Measurements from ENCODE around the gene IGSF11. TPM values are rescaled to one million over a fixed set of nuclear protein-coding genes. Genes with fewer than 3 reads are reported as not detected.
A peak's percentile ranks its signal among the peaks of the same experiment; 100 is the strongest.

Gene IGSF11
- total RNA-seq, 5 donors from 2014 or later (not counting 1 experiment from before 2014, with no cell fraction given), result 0.20 to 0.70 (median 0.41) TPM

- Mint-ChIP-seq H3K9me3 (no peaks in the 10 kb centered on the region), H3K27ac (no peak overlapping the region), H3K4me3 (no peak overlapping the region), H3K4me1 (peaks cover 52 to 61% (median 54%) of the 10 kb centered on the region in 3 donors), H3K36me3 (no peaks in the 10 kb centered on the region), H3K27me3 (no peaks in the 10 kb centered on the region)
- Histone ChIP-seq H3K27me3 (replicated peaks in 1 of 2; ENCODE audit: control insufficient read depth in 2 of 2, extremely low read depth in 1 of 2, insufficient read depth in 2 of 2, low read length in 1 of 2) (no peaks in the 10 kb centered on the region), H3K4me3 (ENCODE audit: control insufficient read depth in 1 of 2, extremely low read depth in 1 of 2, low read length in 1 of 2) (no peak overlapping the region), H3K4me1 (ENCODE audit: control insufficient read depth in 1 of 2, extremely low read depth in 1 of 2, insufficient read depth in 2 of 2, low read length in 2 of 2) (peaks cover 12 to 45% of the 10 kb centered on the region in 2 experiments), H3K36me3 (ENCODE audit: control insufficient read depth in 2 of 2, extremely low read depth in 1 of 2, insufficient read depth in 1 of 2, low read length in 1 of 2) (no peaks in the 10 kb centered on the region), H3K9me3 (no peaks in the 10 kb centered on the region), H3K27ac (ENCODE audit: low read length) (no peak overlapping the region)
- ChIA-PET POLR2A (no interaction called here), CTCF (no interaction called here)
- 80% methylated on average over 1 of the region's 4 CpGs for WGBS (ENCODE audit: insufficient coverage)
- DNase-seq, result no peak
- ATAC-seq (replicated peaks in 1 of 4), result no peak
Observed at GRCh38 chr3:118946449-118946848, 88.2 kb downstream of the IGSF11 start.

- no peak overlapping the region for H3K27ac ChIP-seq (ENCODE audit: low read length)
- ATAC-seq (replicated peaks in 1 of 4), result no peak
- WGBS (ENCODE audit: insufficient coverage), result no CpG with 5 or more reads among the region's 4 CpGs
- Mint-ChIP-seq H3K27ac (peak overlapping the region in 1 of 2 donors; percentile 1), H3K27me3 (no peaks in the 10 kb centered on the region), H3K9me3 (no peaks in the 10 kb centered on the region), H3K36me3 (no peaks in the 10 kb centered on the region), H3K4me3 (no peak overlapping the region), H3K4me1 (peaks cover 52 to 61% (median 54%) of the 10 kb centered on the region in 3 donors)
- ChIA-PET POLR2A (no interaction called here), CTCF (interaction anchor here in 1 of 2 donors (0.8 to 1.2 kb wide), 2 partner anchors 15 to 1785 kb away, joined by 3 to 5 read pairs; no protein-coding TSS in a partner anchor)
- no peaks in the 10 kb centered on the region for H3K9me3 ChIP-seq
- H3K27me3 ChIP-seq (replicated peaks in 1 of 2; ENCODE audit: control insufficient read depth in 2 of 2, extremely low read depth in 1 of 2, insufficient read depth in 2 of 2, low read length in 1 of 2), result no peaks in the 10 kb centered on the region
- H3K4me1 ChIP-seq (ENCODE audit: control insufficient read depth in 1 of 2, extremely low read depth in 1 of 2, insufficient read depth in 2 of 2, low read length in 2 of 2), result peaks cover 12 to 41% of the 10 kb centered on the region in 2 experiments
- no peak for DNase-seq
- H3K36me3 ChIP-seq (ENCODE audit: control insufficient read depth in 2 of 2, extremely low read depth in 1 of 2, insufficient read depth in 1 of 2, low read length in 1 of 2), result no peaks in the 10 kb centered on the region
- no peak overlapping the region for H3K4me3 ChIP-seq (ENCODE audit: control insufficient read depth in 1 of 2, extremely low read depth in 1 of 2, low read length in 1 of 2)
Observed at GRCh38 chr3:118945834-118946233, 88.8 kb downstream of the IGSF11 start.

GRCh38 chr3:118943597-118943996 lies 91.0 kb downstream of the IGSF11 start:
- H3K27me3 Mint-ChIP-seq, result no peaks in the 10 kb centered on the region
- DNase-seq (no peak), ATAC-seq (replicated peaks in 1 of 4) (no peak)
- H3K9me3 Mint-ChIP-seq, result peaks cover 0 to 3% (median 0%) of the 10 kb centered on the region in 3 donors
- no peak overlapping the region for H3K4me3 ChIP-seq (ENCODE audit: control insufficient read depth in 1 of 2, extremely low read depth in 1 of 2, low read length in 1 of 2)
- H3K27ac Mint-ChIP-seq, result no peak overlapping the region
- POLR2A ChIA-PET, result no interaction called here
- H3K27me3 ChIP-seq (replicated peaks in 1 of 2; ENCODE audit: control insufficient read depth in 2 of 2, extremely low read depth in 1 of 2, insufficient read depth in 2 of 2, low read length in 1 of 2), result no peaks in the 10 kb centered on the region
- no peaks in the 10 kb centered on the region for H3K9me3 ChIP-seq
- no peaks in the 10 kb centered on the region for H3K36me3 Mint-ChIP-seq
- H3K4me3 Mint-ChIP-seq, result no peak overlapping the region
- CTCF ChIA-PET, result no interaction called here
- peaks cover 7 to 30% of the 10 kb centered on the region in 2 experiments for H3K4me1 ChIP-seq (ENCODE audit: control insufficient read depth in 1 of 2, extremely low read depth in 1 of 2, insufficient read depth in 2 of 2, low read length in 2 of 2)
- no peak overlapping the region for H3K27ac ChIP-seq (ENCODE audit: low read length)
- H3K36me3 ChIP-seq (ENCODE audit: control insufficient read depth in 2 of 2, extremely low read depth in 1 of 2, insufficient read depth in 1 of 2, low read length in 1 of 2), result no peaks in the 10 kb centered on the region
- H3K4me1 Mint-ChIP-seq, result peaks cover 39 to 49% (median 39%) of the 10 kb centered on the region in 3 donors

DNA sequence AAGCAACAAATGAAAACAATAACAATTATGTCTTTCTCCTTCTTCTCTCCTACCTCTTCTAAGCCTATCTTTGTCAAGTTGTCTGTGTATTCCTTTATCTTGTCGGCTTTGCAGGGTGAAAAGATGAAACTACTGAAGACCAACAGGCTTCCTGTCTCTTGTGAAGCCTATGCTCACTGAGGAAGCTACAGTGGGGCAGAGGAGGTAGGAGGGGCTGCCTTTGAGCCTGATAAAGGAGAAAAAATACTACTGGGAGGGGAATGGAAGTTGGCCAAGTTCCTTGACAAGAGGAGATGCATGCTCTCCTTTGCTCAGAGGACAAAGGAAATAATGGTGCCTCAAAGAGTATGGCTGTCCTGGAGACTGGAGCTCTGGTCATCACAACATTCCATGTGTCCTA lies 92.0 kb downstream of the IGSF11 start:
- peaks cover 37 to 47% (median 37%) of the 10 kb centered on the region in 3 donors for H3K4me1 Mint-ChIP-seq
- WGBS (ENCODE audit: insufficient coverage), result no CpG with 5 or more reads among the region's 1 CpG
- DNase-seq, result peak in 1 of 35 experiments; percentile 12
- no peaks in the 10 kb centered on the region for H3K27me3 ChIP-seq (replicated peaks in 1 of 2; ENCODE audit: control insufficient read depth in 2 of 2, extremely low read depth in 1 of 2, insufficient read depth in 2 of 2, low read length in 1 of 2)
- POLR2A ChIA-PET, result interaction anchor here in 1 of 2 donors (0.6 kb wide), 1 partner anchor 206 kb away, joined by 4 read pairs; no protein-coding TSS in a partner anchor
- H3K9me3 ChIP-seq, result no peaks in the 10 kb centered on the region
- peak overlapping the region; percentile 14 to 72 for H3K27ac Mint-ChIP-seq
- peak; percentile 58 to 83 (median 80) for ATAC-seq (replicated peaks in 1 of 4)
- H3K9me3 Mint-ChIP-seq, result peaks cover 0 to 4% (median 0%) of the 10 kb centered on the region in 3 donors
- no peak overlapping the region for H3K4me3 ChIP-seq (ENCODE audit: control insufficient read depth in 1 of 2, extremely low read depth in 1 of 2, low read length in 1 of 2)
- H3K36me3 ChIP-seq (ENCODE audit: control insufficient read depth in 2 of 2, extremely low read depth in 1 of 2, insufficient read depth in 1 of 2, low read length in 1 of 2), result no peaks in the 10 kb centered on the region
- H3K4me3 Mint-ChIP-seq, result peak overlapping the region in 1 of 3 donors; percentile 54
- CTCF ChIA-PET, result interaction anchor here in 1 of 2 donors (0.8 kb wide), 1 partner anchor 92 kb away, joined by 3 read pairs; the partner anchor contains the start of gene IGSF11
- H3K36me3 Mint-ChIP-seq, result no peaks in the 10 kb centered on the region
- H3K27me3 Mint-ChIP-seq, result no peaks in the 10 kb centered on the region
- H3K4me1 ChIP-seq (ENCODE audit: control insufficient read depth in 1 of 2, extremely low read depth in 1 of 2, insufficient read depth in 2 of 2, low read length in 2 of 2), result peaks cover 5 to 25% of the 10 kb centered on the region in 2 experiments
- no peak overlapping the region for H3K27ac ChIP-seq (ENCODE audit: low read length)

- CTCF ChIA-PET, result interaction anchor here in 1 of 2 donors (0.8 to 0.9 kb wide), 2 partner anchors 57 to 93 kb away, joined by 3 read pairs; partner anchors contain the start of gene IGSF11
- Histone ChIP-seq H3K4me3 (ENCODE audit: control insufficient read depth in 1 of 2, extremely low read depth in 1 of 2, low read length in 1 of 2) (no peak overlapping the region), H3K27ac (ENCODE audit: low read length) (no peak overlapping the region), H3K36me3 (ENCODE audit: control insufficient read depth in 2 of 2, extremely low read depth in 1 of 2, insufficient read depth in 1 of 2, low read length in 1 of 2) (no peaks in the 10 kb centered on the region), H3K9me3 (no peaks in the 10 kb centered on the region), H3K27me3 (replicated peaks in 1 of 2; ENCODE audit: control insufficient read depth in 2 of 2, extremely low read depth in 1 of 2, insufficient read depth in 2 of 2, low read length in 1 of 2) (no peaks in the 10 kb centered on the region), H3K4me1 (ENCODE audit: control insufficient read depth in 1 of 2, extremely low read depth in 1 of 2, insufficient read depth in 2 of 2, low read length in 2 of 2) (peaks cover 5 to 20% of the 10 kb centered on the region in 2 experiments)
- H3K36me3 Mint-ChIP-seq, result no peaks in the 10 kb centered on the region
- peaks cover 35 to 44% (median 36%) of the 10 kb centered on the region in 3 donors for H3K4me1 Mint-ChIP-seq
- H3K4me3 Mint-ChIP-seq, result peak overlapping the region in 1 of 3 donors; percentile 54
- no peaks in the 10 kb centered on the region for H3K27me3 Mint-ChIP-seq
- no peak for DNase-seq
- peak in 2 of 4 experiments; percentile 39 to 45 for ATAC-seq (replicated peaks in 1 of 4)
- peaks cover 0 to 4% (median 0%) of the 10 kb centered on the region in 3 donors for H3K9me3 Mint-ChIP-seq
- POLR2A ChIA-PET, result interaction anchor here in 1 of 2 donors (0.6 kb wide), 1 partner anchor 207 kb away, joined by 4 read pairs; no protein-coding TSS in a partner anchor
- H3K27ac Mint-ChIP-seq, result peak overlapping the region; percentile 48 to 72
- 77% methylated on average over 1 of the region's 3 CpGs for WGBS (ENCODE audit: insufficient coverage)
Observed at GRCh38 chr3:118942195-118942594, 92.5 kb downstream of the IGSF11 start.

DNA sequence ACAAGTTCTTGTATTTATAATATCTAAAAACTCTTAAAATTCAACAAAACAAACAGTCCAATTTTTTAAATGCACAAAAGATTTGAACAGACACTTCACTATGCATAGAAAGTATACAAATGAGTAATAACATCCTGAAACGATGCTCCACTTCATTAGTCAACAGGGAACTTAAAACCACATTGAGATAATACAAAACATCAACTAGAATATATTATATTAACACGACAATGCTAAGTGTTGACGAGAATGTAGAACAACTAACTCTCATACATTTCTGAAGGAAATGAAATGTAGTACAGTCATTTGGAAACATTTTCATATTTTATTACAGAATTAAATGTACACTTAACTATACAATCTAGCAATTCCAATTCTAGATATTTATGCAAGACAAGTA lies 93.4 kb downstream of the IGSF11 start:
- ChIA-PET CTCF (no interaction called here), POLR2A (interaction anchor here in 1 of 2 donors (0.5 kb wide), 1 partner anchor 52 kb away, joined by 3 read pairs; no protein-coding TSS in a partner anchor)
- no peak for DNase-seq
- peaks cover 0 to 4% (median 0%) of the 10 kb centered on the region in 3 donors for H3K9me3 Mint-ChIP-seq
- Histone ChIP-seq H3K4me3 (ENCODE audit: control insufficient read depth in 1 of 2, extremely low read depth in 1 of 2, low read length in 1 of 2) (no peak overlapping the region), H3K9me3 (no peaks in the 10 kb centered on the region), H3K36me3 (ENCODE audit: control insufficient read depth in 2 of 2, extremely low read depth in 1 of 2, insufficient read depth in 1 of 2, low read length in 1 of 2) (no peaks in the 10 kb centered on the region), H3K4me1 (ENCODE audit: control insufficient read depth in 1 of 2, extremely low read depth in 1 of 2, insufficient read depth in 2 of 2, low read length in 2 of 2) (peaks cover 5 to 18% of the 10 kb centered on the region in 2 experiments), H3K27ac (ENCODE audit: low read length) (no peak overlapping the region), H3K27me3 (replicated peaks in 1 of 2; ENCODE audit: control insufficient read depth in 2 of 2, extremely low read depth in 1 of 2, insufficient read depth in 2 of 2, low read length in 1 of 2) (no peaks in the 10 kb centered on the region)
- no peak for ATAC-seq (replicated peaks in 1 of 4)
- H3K27ac Mint-ChIP-seq, result no peak overlapping the region
- WGBS (ENCODE audit: insufficient coverage), result no CpG with 5 or more reads among the region's 3 CpGs
- peaks cover 31 to 41% (median 36%) of the 10 kb centered on the region in 3 donors for H3K4me1 Mint-ChIP-seq
- H3K27me3 Mint-ChIP-seq, result no peaks in the 10 kb centered on the region
- no peak overlapping the region for H3K4me3 Mint-ChIP-seq
- no peaks in the 10 kb centered on the region for H3K36me3 Mint-ChIP-seq
